Pancreas (tissue), 10 donors: ENCODE data around the gene KCNN4. TPM values are rescaled to one million over a fixed set of nuclear protein-coding genes. Genes with fewer than 3 reads are reported as not detected.
"Not testable (repeated sequence)": the region's sequence is repeated elsewhere in the genome, so short reads cannot be mapped to it uniquely, and the experiment has no call there.

ENCODE experiments used
- ATAC-seq, 4 donors: fragments of 200-7000 bp; cut with Tn5 transposase; one replicate each; pipeline versions ENCODE4 v1.8.0 to v1.9.1; 2020; ENCODE audit warnings: mild to moderate bottlenecking in 4 of 4, moderate library complexity in 4 of 4
- DNase-seq, 6 donors: peaks; one replicate each; pipeline ENCODE4 v3.0.0-alpha.2; 2020
- FAIRE-seq: peaks from 2 replicates; lab custom pipeline; 2012; peaks lifted over from hg19 to GRCh38; lab: Jason Lieb, UNC
- H3K27ac ChIP-seq, 4 donors: fragments of 200-600 bp; sonication (generic); 1 replicate in 3 of 4; 2 replicates in 1 of 4; pipeline versions ENCODE4 v1.5.0 to v1.8.0; 2020
- H3K27me3 ChIP-seq, 4 donors: fragments of 200-600 bp; one replicate each; pipeline ENCODE4 v1.8.0; 2021
- H3K36me3 ChIP-seq, 3 donors: fragments of 200-600 bp; sonication (generic) in 1 of 3; one replicate each; pipeline versions ENCODE4 v1.5.0 to v1.8.0; 2020 to 2021
- H3K4me1 ChIP-seq, 3 donors: fragments of 200-600 bp; one replicate each; pipeline ENCODE4 v1.8.0; 2021
- H3K4me3 ChIP-seq, 4 donors: fragments of 200-600 bp; sonication (generic) in 2 of 4; one replicate each; pipeline versions ENCODE4 v1.5.0 to v1.8.0; 2020 to 2021
- H3K9me3 ChIP-seq, 4 donors: fragments of 200-600 bp; one replicate each; pipeline ENCODE4 v1.8.0; 2021
- WGBS, 2 donors: extraction: QIAGEN DNeasy Blood & Tissue Kit; methylation state at CpG; one replicate each; pipeline ENCODE4 v1.1.7; 2013; 5-methylcytosine and 5-hydroxymethylcytosine counted together
- intact Hi-C, 3 donors: fragments of 100-400 bp; cut with DNase I; formaldehyde crosslinking; loops; one replicate each; pipeline versions ENCODE4 v1.11.1 to v1.14.2; 2022
- polyA plus RNA-seq, 2 donors: library from polyadenylated mRNA; stranded (reverse); fragments of 200-250 nt; gene quantifications; one replicate each; pipeline ENCODE4 v1.2.3, GENCODE V29; 2013
- total RNA-seq, 6 donors: library from RNA; stranded (reverse); fragmentation: NEBNext Ultra II Directional in 4 of 6; extraction: Animal tissue kit (Norgen Biotek cat#: 25700) in 4 of 6; gene quantifications; one replicate each; pipeline versions ENCODE4 v1.2.1 to v1.2.4, GENCODE V29; 2021 to 2023
- TF ChIP-seq, protein P1 (sequence below), 4 donors: fragments of 200-600 bp; sonication (generic) in 3 of 4; IDR thresholded peaks; one replicate each; pipeline versions ENCODE4 v1.5.0 to v1.8.0; 2021; ENCODE audit warnings: antibody characterized with exemption in 4 of 4
- donor health status: healthy with polysubstance abuse.
- donor health status: DM: no; HTN: no; CAD: no; lungs with moderate emphysema.
- donor health status: DM: no; HTN: no; CAD: no.
- donor health status: control.
- donor health status: control.
- donor health status: Bipolar disorder and iron deficiency.
- donor health status: DM: yes; HTN: yes; CAD: no.
- donor health status: DM: no; HTN: no; CAD: no.
- donor health status: DM: no; HTN: no; CAD: no.
- donor health status: DM: yes; HTN: yes; CAD: no.

KCNN4 gene
- total and polyA plus RNA-seq, 8 donors: 0.43 to 2.6 (median 1.2) TPM

DNA sequence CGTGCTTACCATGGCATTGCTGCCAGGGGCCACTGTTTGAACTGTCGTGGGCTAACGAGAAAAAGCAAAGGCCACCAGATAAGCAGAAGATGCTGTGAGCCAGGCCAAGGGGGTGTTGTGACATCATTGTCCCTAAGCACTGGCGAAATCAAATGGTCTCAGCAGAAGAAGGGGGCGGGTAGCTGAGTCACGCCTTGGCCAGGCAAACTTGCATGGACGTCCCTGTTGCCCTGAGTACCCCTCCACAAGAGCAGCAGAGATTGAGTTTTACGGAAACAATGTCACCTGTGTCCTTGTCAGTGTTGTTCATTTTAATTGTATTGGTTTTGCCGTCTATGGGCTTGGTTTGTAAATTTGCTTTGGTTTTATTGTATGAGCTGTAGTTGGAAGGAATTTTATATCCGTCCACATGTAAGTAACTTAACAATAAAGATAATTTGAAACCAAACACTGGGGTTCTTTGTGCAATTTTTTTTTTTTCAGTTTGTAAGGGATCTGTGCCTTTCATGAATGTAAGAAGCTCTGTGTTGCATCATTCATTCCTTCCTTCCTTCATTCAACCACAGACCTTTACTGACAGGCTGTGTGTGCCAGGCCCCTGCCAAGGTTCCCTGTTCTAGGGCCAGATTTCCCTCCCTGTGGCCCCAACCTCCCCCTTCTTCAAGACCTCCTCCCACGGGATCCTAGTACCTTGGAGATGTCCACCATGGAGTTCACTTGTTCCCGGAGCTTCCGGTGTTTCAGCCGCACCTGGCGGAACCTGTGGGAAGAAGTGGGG is 12.3 kb downstream of the KCNN4 start:
- DNase-seq (no peak), FAIRE-seq (no peak), ATAC-seq (peak in 2 of 4 donors; percentile 10 to 24)
- Histone ChIP-seq H3K27ac (no peak overlapping the region), H3K36me3 (no peaks in the 10 kb centered on the region), H3K4me3 (no peak overlapping the region), H3K4me1 (no peaks in the 10 kb centered on the region), H3K27me3 (no peaks in the 10 kb centered on the region), H3K9me3 (no peaks in the 10 kb centered on the region)
- TF ChIP-seq, protein P1, sequence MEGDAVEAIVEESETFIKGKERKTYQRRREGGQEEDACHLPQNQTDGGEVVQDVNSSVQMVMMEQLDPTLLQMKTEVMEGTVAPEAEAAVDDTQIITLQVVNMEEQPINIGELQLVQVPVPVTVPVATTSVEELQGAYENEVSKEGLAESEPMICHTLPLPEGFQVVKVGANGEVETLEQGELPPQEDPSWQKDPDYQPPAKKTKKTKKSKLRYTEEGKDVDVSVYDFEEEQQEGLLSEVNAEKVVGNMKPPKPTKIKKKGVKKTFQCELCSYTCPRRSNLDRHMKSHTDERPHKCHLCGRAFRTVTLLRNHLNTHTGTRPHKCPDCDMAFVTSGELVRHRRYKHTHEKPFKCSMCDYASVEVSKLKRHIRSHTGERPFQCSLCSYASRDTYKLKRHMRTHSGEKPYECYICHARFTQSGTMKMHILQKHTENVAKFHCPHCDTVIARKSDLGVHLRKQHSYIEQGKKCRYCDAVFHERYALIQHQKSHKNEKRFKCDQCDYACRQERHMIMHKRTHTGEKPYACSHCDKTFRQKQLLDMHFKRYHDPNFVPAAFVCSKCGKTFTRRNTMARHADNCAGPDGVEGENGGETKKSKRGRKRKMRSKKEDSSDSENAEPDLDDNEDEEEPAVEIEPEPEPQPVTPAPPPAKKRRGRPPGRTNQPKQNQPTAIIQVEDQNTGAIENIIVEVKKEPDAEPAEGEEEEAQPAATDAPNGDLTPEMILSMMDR (IDR thresholded peaks at IDR 0.05): no peak
- intact Hi-C loops: no loop called here
- WGBS, 2 donors: 62% methylated on average over 15 of the region's 15 CpGs

DNA sequence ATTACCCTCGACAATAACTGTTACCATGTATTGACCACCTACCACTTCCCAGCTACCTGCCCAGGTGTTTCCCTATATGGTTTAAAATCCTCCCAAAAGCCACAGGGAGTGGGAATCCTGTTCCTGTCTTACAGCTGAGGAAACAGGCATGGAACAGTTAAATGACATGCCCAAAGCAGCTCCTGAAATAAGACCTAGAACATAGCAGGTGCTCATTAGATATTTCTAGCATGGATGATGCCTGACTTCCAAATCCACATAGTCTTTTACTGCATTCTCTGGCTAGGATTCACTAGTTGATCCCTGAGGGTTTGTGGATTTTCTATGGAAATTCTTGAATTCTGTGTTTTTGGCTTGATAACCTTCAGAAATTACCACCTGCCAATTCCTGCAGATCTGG is 13.0 kb downstream of the KCNN4 start:
- Histone ChIP-seq H3K9me3 (no peaks in the 10 kb centered on the region), H3K27ac (no peak overlapping the region), H3K4me1 (no peaks in the 10 kb centered on the region), H3K4me3 (no peak overlapping the region), H3K27me3 (no peaks in the 10 kb centered on the region), H3K36me3 (no peaks in the 10 kb centered on the region)
- DNase-seq (no peak), ATAC-seq (no peak), FAIRE-seq (no peak)
- WGBS, 2 donors: 36 to 71% methylated on average over 1 of the region's 1 CpG
- TF ChIP-seq, protein P1 (IDR thresholded peaks at IDR 0.05): no peak
- intact Hi-C loops: no loop called here

DNA sequence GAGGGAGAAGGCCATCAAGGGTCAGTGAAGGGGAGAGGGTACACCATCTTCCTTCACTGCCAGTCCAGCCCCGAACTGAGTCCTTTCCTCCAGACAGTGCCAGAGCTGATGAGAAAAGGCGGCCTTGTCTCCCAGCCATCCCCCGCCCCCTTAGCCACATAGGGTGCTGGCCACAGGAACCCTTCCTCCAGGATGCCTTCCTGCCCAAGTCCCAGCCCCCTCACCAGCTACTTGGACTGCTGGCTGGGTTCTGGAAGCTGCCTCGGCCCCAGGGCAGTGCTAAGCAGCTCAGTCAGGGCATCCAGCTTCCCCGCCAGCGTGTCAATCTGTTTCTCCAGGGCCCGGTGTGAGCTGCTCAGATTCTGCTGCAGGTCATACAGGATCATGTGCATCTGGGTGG is 13.5 kb downstream of the KCNN4 start:
- DNase-seq (no peak), ATAC-seq (no peak), FAIRE-seq (no peak)
- Histone ChIP-seq H3K27me3 (no peaks in the 10 kb centered on the region), H3K27ac (no peak overlapping the region), H3K4me1 (no peaks in the 10 kb centered on the region), H3K9me3 (no peaks in the 10 kb centered on the region), H3K4me3 (no peak overlapping the region), H3K36me3 (no peaks in the 10 kb centered on the region)
- TF ChIP-seq, protein P1 (IDR thresholded peaks at IDR 0.05): no peak
- intact Hi-C loops: no loop called here
- 73 to 77% methylated on average over 7 of the region's 7 CpGs for WGBS, 2 donors

DNA sequence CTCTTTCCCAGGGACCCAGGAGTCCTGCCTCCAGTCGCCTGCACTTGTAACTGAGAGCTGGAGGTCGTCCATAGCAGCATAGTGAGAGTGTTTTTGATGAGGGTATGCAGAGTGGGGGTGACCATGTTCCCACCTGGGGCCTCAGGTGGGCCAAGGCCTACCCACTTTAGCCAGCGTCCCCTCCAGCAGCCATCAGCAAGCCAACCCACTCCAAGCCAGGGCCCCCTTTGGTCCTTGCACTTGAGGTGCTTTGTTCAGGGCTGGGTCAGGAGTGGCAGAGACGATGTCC is 14.1 kb downstream of the KCNN4 start:
- H3K4me3 ChIP-seq: no peak overlapping the region
- H3K9me3 ChIP-seq: no peaks in the 10 kb centered on the region
- H3K36me3 ChIP-seq: no peaks in the 10 kb centered on the region
- H3K4me1 ChIP-seq: no peaks in the 10 kb centered on the region
- H3K27me3 ChIP-seq: no peaks in the 10 kb centered on the region
- FAIRE-seq: no peak
- no peak overlapping the region for H3K27ac ChIP-seq
- ATAC-seq: no peak
- intact Hi-C loops: no loop called here
- WGBS, 2 donors: 66 to 72% methylated on average over 4 of the region's 4 CpGs
- no peak for DNase-seq
- TF ChIP-seq, protein P1 (IDR thresholded peaks at IDR 0.05): no peak

DNA sequence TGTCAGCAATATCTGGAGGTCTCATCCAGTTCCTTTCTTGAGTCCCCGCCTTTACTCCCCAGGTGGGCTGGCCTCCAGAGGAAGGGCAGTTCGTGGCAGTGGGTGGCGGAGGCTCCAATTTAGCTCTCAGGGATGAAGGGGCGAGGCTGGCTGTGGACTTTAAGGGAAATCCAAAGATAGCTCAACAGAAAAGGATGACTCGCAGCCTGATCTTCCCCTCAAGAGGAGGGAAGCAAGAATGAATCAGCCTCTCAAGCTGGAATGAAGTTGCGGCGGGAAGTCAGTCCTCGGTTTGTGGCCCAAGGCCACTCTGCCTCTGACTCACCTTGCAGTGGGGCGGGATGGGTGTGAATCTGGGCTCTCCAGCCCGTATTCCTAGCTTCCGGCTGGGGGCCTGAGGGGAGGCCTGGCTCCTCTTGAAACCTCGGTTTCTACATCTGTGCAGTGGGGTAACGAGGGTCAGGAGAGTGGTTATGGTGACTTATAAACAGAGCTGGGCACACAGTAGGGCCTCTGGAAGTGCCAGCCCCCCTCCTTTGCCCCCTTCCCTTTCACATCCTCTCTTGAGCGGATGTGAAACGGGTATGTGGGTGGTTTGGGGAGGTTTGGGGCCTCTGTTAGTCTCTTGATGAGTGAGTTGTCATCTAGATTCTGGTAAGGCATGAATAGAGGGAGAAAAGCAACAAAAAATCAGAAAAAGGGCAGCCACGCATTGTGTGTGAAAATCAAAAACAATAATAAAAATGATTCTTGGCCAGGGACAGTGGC is 15.5 kb downstream of the KCNN4 start:
- no peaks in the 10 kb centered on the region for H3K27me3 ChIP-seq
- intact Hi-C loops: no loop called here
- H3K4me3 ChIP-seq: no peak overlapping the region
- TF ChIP-seq, protein P1 (IDR thresholded peaks at IDR 0.05): no peak
- no peaks in the 10 kb centered on the region for H3K9me3 ChIP-seq
- H3K27ac ChIP-seq: peak overlapping the region in 2 of 4 donors; percentile 21 to 47
- no peak for FAIRE-seq
- no peaks in the 10 kb centered on the region for H3K36me3 ChIP-seq
- H3K4me1 ChIP-seq: no peaks in the 10 kb centered on the region
- DNase-seq: no peak
- WGBS, 2 donors: 67 to 73% methylated on average over 16 of the region's 16 CpGs
- ATAC-seq: peak in 3 of 4 donors; percentile 69 to 82 (median 77)

DNA sequence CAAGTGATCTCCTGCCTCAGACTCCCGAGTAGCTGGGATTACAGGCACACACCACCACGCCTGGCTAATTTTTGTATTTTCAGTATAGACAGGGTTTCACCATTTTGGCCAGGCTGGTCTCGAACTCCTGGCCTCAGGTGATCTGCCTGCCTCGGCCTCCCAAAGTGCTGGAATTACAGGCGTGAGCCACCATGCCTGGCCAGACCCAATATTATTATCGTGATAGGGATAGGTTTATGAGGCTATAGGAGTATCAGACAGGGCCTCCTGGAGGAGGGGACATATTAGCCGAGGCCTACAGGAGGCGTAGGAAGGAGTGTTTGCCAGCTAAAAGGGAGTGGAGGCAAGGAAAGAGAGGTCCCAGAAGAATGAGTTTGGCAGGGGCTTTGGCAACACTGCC is 16.1 kb downstream of the KCNN4 start:
- intact Hi-C loops, H3K36me3 ChIP-seq, FAIRE-seq, H3K27me3 ChIP-seq, ATAC-seq, H3K9me3 ChIP-seq, H3K4me1 ChIP-seq, DNase-seq, H3K4me3 ChIP-seq: not testable (repeated sequence)
- WGBS, 2 donors: 78 to 86% methylated on average over 8 of the region's 8 CpGs
- H3K27ac ChIP-seq: peak overlapping the region in 1 of 4 donors; percentile 21
